GM18951 (cell line): ENCODE measurements around the gene BTN1A1.
"Not testable (repeated sequence)": the region's sequence is repeated elsewhere in the genome, so short reads cannot be mapped to it uniquely, and the experiment has no call there.

Experiments
- POLR2A ChIP-seq: IDR thresholded peaks from 4 replicates; pipeline ENCODE4 v1.6.1; 2011; ENCODE audit warnings: mild to moderate bottlenecking; ENCODE audit not compliant: insufficient read length, insufficient read depth; ENCODE audit errors: extremely low read depth
- in situ Hi-C: fragments of 300-500 bp; cut with MboI; formaldehyde crosslinking; loops from one replicate; pipeline ENCODE4 v1.12.0; 2022; ENCODE audit warnings: low sequenced_read_pairs, mixed read lengths, inconsistent platforms; ENCODE audit not compliant: unreplicated experiment

Gene BTN1A1

GRCh38 chr6:26514984-26515383, 14.9 kb downstream of the BTN1A1 start:
- in situ Hi-C loops = no loop called here
- TF ChIP-seq POLR2A = no peak

GRCh38 chr6:26516481-26517427, 16.7 kb downstream of the BTN1A1 start:
- in situ Hi-C loops = no loop called here
- TF ChIP-seq POLR2A = no peak

DNA sequence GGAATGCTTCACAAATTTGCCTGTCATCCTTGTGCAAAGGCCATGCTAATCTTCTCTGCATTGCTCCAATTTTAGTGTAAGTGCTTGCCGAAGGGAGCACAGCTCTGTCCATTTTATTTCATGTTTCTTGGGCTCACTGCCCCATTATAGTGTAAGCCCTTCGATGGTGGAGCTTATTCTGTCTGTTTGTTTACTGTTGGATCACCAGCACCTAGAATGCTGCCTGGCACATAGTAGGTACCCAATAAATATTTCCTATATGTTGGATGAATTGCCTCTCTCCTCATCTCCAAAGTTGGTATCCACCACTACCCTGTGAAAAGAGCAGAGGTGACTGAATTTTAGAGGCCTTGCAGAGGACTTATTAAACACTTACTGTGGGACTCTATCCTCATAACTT, 19.3 kb downstream of the BTN1A1 start:
- in situ Hi-C loops = no loop called here
- TF ChIP-seq POLR2A = no peak

GRCh38 chr6:26520237-26520849, 20.2 kb downstream of the BTN1A1 start:
- in situ Hi-C loops = no loop called here
- no peak for TF ChIP-seq POLR2A

DNA sequence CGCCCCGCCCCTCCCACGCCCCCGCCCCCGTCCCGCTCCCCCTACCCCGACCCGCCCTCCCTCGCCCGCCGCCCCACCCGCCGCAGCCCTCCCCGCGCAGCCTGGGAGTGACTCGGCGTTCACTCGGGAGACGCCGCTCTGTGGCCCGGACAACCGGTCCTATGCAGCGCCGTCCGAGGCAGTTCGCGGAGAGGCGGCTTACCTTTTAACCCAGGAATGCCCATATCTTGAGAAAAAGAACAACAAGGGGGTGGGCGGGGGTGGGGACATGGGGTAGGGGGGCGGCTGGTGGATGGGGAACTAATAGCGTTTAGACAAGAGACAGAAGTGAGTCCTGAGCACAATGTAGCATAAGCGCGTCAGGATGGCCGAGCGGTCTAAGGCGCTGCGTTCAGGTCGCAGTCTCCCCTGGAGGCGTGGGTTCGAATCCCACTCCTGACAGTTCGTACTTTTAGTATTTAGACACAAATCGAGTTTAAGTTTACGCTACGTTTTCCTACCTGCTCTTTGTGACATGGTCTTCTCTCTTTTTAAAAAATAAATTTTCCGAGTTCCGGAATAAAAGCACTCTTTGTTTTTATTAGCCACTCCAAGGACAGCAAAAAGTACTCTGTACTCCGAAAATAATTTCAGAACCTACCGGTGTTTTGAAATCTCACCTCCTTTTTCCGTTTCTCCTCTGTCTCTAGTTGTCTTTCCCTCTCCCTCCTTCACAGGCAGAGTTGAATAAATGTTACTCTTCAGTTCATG, 20.9 kb downstream of the BTN1A1 start:
- in situ Hi-C loops = no loop called here
- TF ChIP-seq POLR2A = peak; percentile 58

DNA sequence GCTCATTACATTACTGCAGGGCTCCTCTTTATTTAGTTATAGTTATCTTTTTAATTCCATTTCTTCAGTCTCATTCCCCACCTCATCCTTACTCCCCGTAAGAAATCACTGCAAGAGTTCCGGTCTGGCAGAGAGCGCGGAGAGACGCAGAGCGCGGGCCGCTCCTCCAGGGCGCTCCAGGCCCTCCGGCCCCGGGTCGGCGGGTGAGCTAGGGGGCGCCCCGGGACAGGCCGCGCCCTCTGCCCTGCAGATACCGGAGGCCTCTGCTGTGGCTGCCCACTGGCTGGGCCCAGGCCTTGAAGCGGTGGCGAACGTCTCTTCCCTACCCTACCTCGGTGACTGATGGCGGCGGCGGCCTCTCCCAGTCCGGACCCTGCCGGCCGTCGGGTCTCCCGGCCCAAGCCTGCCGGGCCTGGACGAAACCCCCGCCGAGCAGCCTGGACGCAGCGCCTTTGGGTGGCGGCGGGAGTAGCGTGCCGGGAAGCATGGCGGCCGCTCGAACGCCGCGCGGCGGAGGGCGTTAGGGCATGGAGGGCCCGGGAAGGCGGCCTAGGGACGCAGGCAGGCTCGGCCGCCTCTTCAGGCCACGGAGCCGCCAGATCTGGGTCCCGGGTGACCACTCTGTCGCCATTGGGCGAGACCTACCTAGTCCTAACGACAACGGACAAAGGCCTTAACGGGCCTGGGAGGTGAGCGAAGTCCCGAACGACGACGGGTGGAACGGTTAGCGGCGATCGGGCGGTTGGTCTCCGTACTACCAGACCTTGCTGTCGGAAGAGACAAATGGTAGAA, 21.7 kb downstream of the BTN1A1 start:
- peak; percentile 68 for TF ChIP-seq POLR2A
- in situ Hi-C loops = no loop called here

- in situ Hi-C loops = not testable (repeated sequence)
These were observed 22.6 kb downstream of the BTN1A1 start for GRCh38 chr6:26522486-26523228.

GRCh38 chr6:26524314-26524713, 24.2 kb downstream of the BTN1A1 start:
- in situ Hi-C loops = not testable (repeated sequence)

DNA sequence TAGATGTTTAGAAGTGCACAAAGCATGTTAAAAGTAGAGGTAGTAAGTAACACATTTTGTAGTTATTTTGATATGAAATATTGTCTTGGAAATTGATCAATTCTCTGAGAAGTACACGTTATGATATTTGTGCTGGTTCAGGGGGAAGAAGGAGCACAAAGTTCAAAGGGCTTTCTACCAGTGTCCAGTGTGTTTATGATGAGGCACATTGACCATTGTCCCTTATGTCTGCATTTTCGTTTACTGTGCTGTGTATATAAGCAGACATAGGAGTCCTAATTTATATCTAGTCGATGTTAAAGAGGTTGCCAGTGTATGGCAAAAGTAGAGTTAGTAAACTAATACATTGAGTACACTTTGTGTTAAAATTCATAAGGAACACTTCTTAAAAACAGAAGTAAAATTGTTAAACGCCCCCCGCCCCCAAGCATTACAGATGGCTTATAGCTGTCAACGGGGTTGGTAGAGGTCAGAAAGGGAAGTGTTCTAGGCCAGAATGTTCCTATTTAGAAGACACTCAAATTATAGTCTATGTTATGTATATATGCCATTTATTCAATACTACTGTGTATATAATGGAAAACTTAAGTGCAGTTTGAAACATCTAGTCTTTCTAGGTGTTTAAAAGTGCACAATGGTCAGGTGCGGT, 24.7 kb downstream of the BTN1A1 start:
- no peak for TF ChIP-seq POLR2A

GRCh38 chr6:26525838-26526237, 25.7 kb downstream of the BTN1A1 start:
- in situ Hi-C loops = no loop called here
- TF ChIP-seq POLR2A = no peak

More for the DNA sequence above, 24.7 kb downstream of the BTN1A1 start:
- in situ Hi-C loops = no loop called here

- in situ Hi-C loops = no loop called here
- TF ChIP-seq POLR2A = no peak
These were observed 26.8 kb downstream of the BTN1A1 start for GRCh38 chr6:26526928-26527327.

GRCh38 chr6:26530203-26530602, 30.1 kb downstream of the BTN1A1 start:
- TF ChIP-seq POLR2A = no peak
- in situ Hi-C loops = no loop called here

GRCh38 chr6:26531897-26532296, 31.8 kb downstream of the BTN1A1 start:
- TF ChIP-seq POLR2A = no peak
- in situ Hi-C loops = no loop called here
